ENCODE data around the gene BCAS1.

BCAS1 gene

GRCh38 chr20:53964501-53965253 is 105.7 kb downstream of the BCAS1 start:
- no peak overlapping the region for H3K23ac ChIP-seq (ENCODE audit: low read length)

GRCh38 chr20:53964067-53964466 is 106.3 kb downstream of the BCAS1 start:
- no peak overlapping the region for H2AFZ ChIP-seq (ENCODE audit: insufficient read depth, low read length, poor library complexity)
- no peak overlapping the region for H2BK12ac ChIP-seq (ENCODE audit: low read length)
- no peaks in the 10 kb centered on the region for H3K79me2 ChIP-seq (ENCODE audit: control insufficient read depth, insufficient read depth, low read length, poor library complexity)
- no peak for DNase-seq
- no peak overlapping the region for H4K12ac ChIP-seq (ENCODE audit: low read depth, low read length)
- H3K23ac ChIP-seq (ENCODE audit: low read length): no peak overlapping the region
- H3K4me1 ChIP-seq (ENCODE audit: control insufficient read depth in 1 of 2, insufficient read depth in 2 of 2, low read length in 2 of 2): peaks cover 3 to 5% of the 10 kb centered on the region in 2 experiments
- no peak overlapping the region for H2AK5ac ChIP-seq (ENCODE audit: low read length)
- no peak overlapping the region for H3K18ac ChIP-seq (ENCODE audit: low read length)
- H3K4ac ChIP-seq (ENCODE audit: low read depth, low read length): no peak overlapping the region
- H3K4me3 ChIP-seq (ENCODE audit: low read depth, low read length): no peak overlapping the region
- H3K14ac ChIP-seq (ENCODE audit: low read length): no peak overlapping the region
- no peaks in the 10 kb centered on the region for H3K27me3 ChIP-seq (ENCODE audit: insufficient read depth, low read length)
- H3K36me3 ChIP-seq (ENCODE audit: control insufficient read depth in 1 of 2, insufficient read depth in 2 of 2, low read length in 2 of 2): no peaks in the 10 kb centered on the region
- no peaks in the 10 kb centered on the region for H3K9me3 ChIP-seq (ENCODE audit: insufficient read depth, low read depth, low read length)
- no peak overlapping the region for H3K27ac ChIP-seq (ENCODE audit: low read depth, low read length)
- H3K9ac ChIP-seq (ENCODE audit: low read length): no peak overlapping the region
- H2BK120ac ChIP-seq (ENCODE audit: insufficient read depth, low read length, poor library complexity): no peak overlapping the region
- H4K8ac ChIP-seq (ENCODE audit: low read depth, low read length): no peak overlapping the region
- no CpG with 5 or more reads among the region's 3 CpGs for WGBS (ENCODE audit: extremely low coverage, insufficient coverage, insufficient read length)
- no peak overlapping the region for H2BK5ac ChIP-seq (ENCODE audit: low read depth, low read length, poor library complexity)
- H3K79me1 ChIP-seq (ENCODE audit: low read length): no peaks in the 10 kb centered on the region
- H3K4me2 ChIP-seq (ENCODE audit: low read length): no peak overlapping the region
- H4K91ac ChIP-seq (ENCODE audit: low read depth, low read length): no peak overlapping the region

More at GRCh38 chr20:53964501-53965253, 105.7 kb downstream of the BCAS1 start:
- H2BK5ac ChIP-seq (ENCODE audit: low read depth, low read length, poor library complexity): no peak overlapping the region
- H3K79me2 ChIP-seq (ENCODE audit: control insufficient read depth, insufficient read depth, low read length, poor library complexity): no peaks in the 10 kb centered on the region
- H3K4me1 ChIP-seq (ENCODE audit: control insufficient read depth in 1 of 2, insufficient read depth in 2 of 2, low read length in 2 of 2): peaks cover 3 to 5% of the 10 kb centered on the region in 2 experiments
- H3K36me3 ChIP-seq (ENCODE audit: control insufficient read depth in 1 of 2, insufficient read depth in 2 of 2, low read length in 2 of 2): no peaks in the 10 kb centered on the region
- no peak overlapping the region for H2BK12ac ChIP-seq (ENCODE audit: low read length)
- H4K91ac ChIP-seq (ENCODE audit: low read depth, low read length): no peak overlapping the region
- no peak overlapping the region for H2AFZ ChIP-seq (ENCODE audit: insufficient read depth, low read length, poor library complexity)
- H2AK5ac ChIP-seq (ENCODE audit: low read length): no peak overlapping the region
- H4K12ac ChIP-seq (ENCODE audit: low read depth, low read length): no peak overlapping the region
- no peak overlapping the region for H3K4ac ChIP-seq (ENCODE audit: low read depth, low read length)
- no peak overlapping the region for H3K4me3 ChIP-seq (ENCODE audit: low read depth, low read length)
- no peak overlapping the region for H3K4me2 ChIP-seq (ENCODE audit: low read length)
- no peak overlapping the region for H3K18ac ChIP-seq (ENCODE audit: low read length)
- no peak overlapping the region for H3K27ac ChIP-seq (ENCODE audit: low read depth, low read length)
- no peak for DNase-seq
- no CpG with 5 or more reads among the region's 4 CpGs for WGBS (ENCODE audit: extremely low coverage, insufficient coverage, insufficient read length)
- no peaks in the 10 kb centered on the region for H3K79me1 ChIP-seq (ENCODE audit: low read length)
- H3K9me3 ChIP-seq (ENCODE audit: insufficient read depth, low read depth, low read length): no peaks in the 10 kb centered on the region
- no peak overlapping the region for H3K9ac ChIP-seq (ENCODE audit: low read length)
- H3K27me3 ChIP-seq (ENCODE audit: insufficient read depth, low read length): no peaks in the 10 kb centered on the region
- no peak overlapping the region for H2BK120ac ChIP-seq (ENCODE audit: insufficient read depth, low read length, poor library complexity)
- H4K8ac ChIP-seq (ENCODE audit: low read depth, low read length): no peak overlapping the region
- no peak overlapping the region for H3K14ac ChIP-seq (ENCODE audit: low read length)

- WGBS (ENCODE audit: extremely low coverage, insufficient coverage, insufficient read length): 100% methylated on average over 1 of the region's 9 CpGs
- Histone ChIP-seq H3K27me3 (ENCODE audit: insufficient read depth, low read length) (no peaks in the 10 kb centered on the region), H3K18ac (ENCODE audit: low read length) (no peak overlapping the region)
Measured at GRCh38 chr20:53963635-53964034, 106.8 kb downstream of the BCAS1 start.

GRCh38 chr20:53962388-53962787 is 108.0 kb downstream of the BCAS1 start:
- no peak overlapping the region for H3K9ac ChIP-seq (ENCODE audit: low read length)
- peak in 1 of 2 donors; percentile 15 for DNase-seq
- H3K23ac ChIP-seq (ENCODE audit: low read length): no peak overlapping the region
- H3K4me1 ChIP-seq (ENCODE audit: control insufficient read depth in 1 of 2, insufficient read depth in 2 of 2, low read length in 2 of 2): peaks cover 3 to 5% of the 10 kb centered on the region in 2 experiments
- no peak overlapping the region for H3K4me2 ChIP-seq (ENCODE audit: low read length)
- H3K27me3 ChIP-seq (ENCODE audit: insufficient read depth, low read length): no peaks in the 10 kb centered on the region
- H4K91ac ChIP-seq (ENCODE audit: low read depth, low read length): no peak overlapping the region
- H3K14ac ChIP-seq (ENCODE audit: low read length): no peak overlapping the region
- no peak overlapping the region for H2AFZ ChIP-seq (ENCODE audit: insufficient read depth, low read length, poor library complexity)
- H3K79me1 ChIP-seq (ENCODE audit: low read length): no peaks in the 10 kb centered on the region
- no peak overlapping the region for H3K27ac ChIP-seq (ENCODE audit: low read depth, low read length)
- H3K4ac ChIP-seq (ENCODE audit: low read depth, low read length): no peak overlapping the region
- no peaks in the 10 kb centered on the region for H3K79me2 ChIP-seq (ENCODE audit: control insufficient read depth, insufficient read depth, low read length, poor library complexity)
- 100% methylated on average over 1 of the region's 3 CpGs for WGBS (ENCODE audit: extremely low coverage, insufficient coverage, insufficient read length)
- no peaks in the 10 kb centered on the region for H3K9me3 ChIP-seq (ENCODE audit: insufficient read depth, low read depth, low read length)
- H2BK5ac ChIP-seq (ENCODE audit: low read depth, low read length, poor library complexity): no peak overlapping the region
- no peak overlapping the region for H4K12ac ChIP-seq (ENCODE audit: low read depth, low read length)
- no peaks in the 10 kb centered on the region for H3K36me3 ChIP-seq (ENCODE audit: control insufficient read depth in 1 of 2, insufficient read depth in 2 of 2, low read length in 2 of 2)
- no peak overlapping the region for H4K8ac ChIP-seq (ENCODE audit: low read depth, low read length)
- H2AK5ac ChIP-seq (ENCODE audit: low read length): no peak overlapping the region
- no peak overlapping the region for H3K4me3 ChIP-seq (ENCODE audit: low read depth, low read length)
- no peak overlapping the region for H3K18ac ChIP-seq (ENCODE audit: low read length)
- no peak overlapping the region for H2BK12ac ChIP-seq (ENCODE audit: low read length)
- no peak overlapping the region for H2BK120ac ChIP-seq (ENCODE audit: insufficient read depth, low read length, poor library complexity)

More at GRCh38 chr20:53963635-53964034, 106.8 kb downstream of the BCAS1 start:
- Histone ChIP-seq H2AFZ (ENCODE audit: insufficient read depth, low read length, poor library complexity) (no peak overlapping the region), H2BK120ac (ENCODE audit: insufficient read depth, low read length, poor library complexity) (no peak overlapping the region), H4K12ac (ENCODE audit: low read depth, low read length) (no peak overlapping the region), H3K4me1 (ENCODE audit: control insufficient read depth in 1 of 2, insufficient read depth in 2 of 2, low read length in 2 of 2) (peaks cover 3 to 5% of the 10 kb centered on the region in 2 experiments), H3K23ac (ENCODE audit: low read length) (no peak overlapping the region), H3K4ac (ENCODE audit: low read depth, low read length) (no peak overlapping the region), H3K79me2 (ENCODE audit: control insufficient read depth, insufficient read depth, low read length, poor library complexity) (no peaks in the 10 kb centered on the region), H3K4me2 (ENCODE audit: low read length) (no peak overlapping the region), H3K4me3 (ENCODE audit: low read depth, low read length) (no peak overlapping the region), H3K9me3 (ENCODE audit: insufficient read depth, low read depth, low read length) (no peaks in the 10 kb centered on the region), H3K79me1 (ENCODE audit: low read length) (no peaks in the 10 kb centered on the region), H3K14ac (ENCODE audit: low read length) (no peak overlapping the region), H4K91ac (ENCODE audit: low read depth, low read length) (no peak overlapping the region), H3K27ac (ENCODE audit: low read depth, low read length) (no peak overlapping the region), H2BK5ac (ENCODE audit: low read depth, low read length, poor library complexity) (no peak overlapping the region), H4K8ac (ENCODE audit: low read depth, low read length) (no peak overlapping the region), H3K36me3 (ENCODE audit: control insufficient read depth in 1 of 2, insufficient read depth in 2 of 2, low read length in 2 of 2) (no peaks in the 10 kb centered on the region), H3K9ac (ENCODE audit: low read length) (no peak overlapping the region), H2AK5ac (ENCODE audit: low read length) (no peak overlapping the region), H2BK12ac (ENCODE audit: low read length) (no peak overlapping the region)
- no peak for DNase-seq

Data from trophoblast cell (in vitro differentiated cells and primary cell).